ENCODE measurements around the gene PCDHA6.

DNA sequence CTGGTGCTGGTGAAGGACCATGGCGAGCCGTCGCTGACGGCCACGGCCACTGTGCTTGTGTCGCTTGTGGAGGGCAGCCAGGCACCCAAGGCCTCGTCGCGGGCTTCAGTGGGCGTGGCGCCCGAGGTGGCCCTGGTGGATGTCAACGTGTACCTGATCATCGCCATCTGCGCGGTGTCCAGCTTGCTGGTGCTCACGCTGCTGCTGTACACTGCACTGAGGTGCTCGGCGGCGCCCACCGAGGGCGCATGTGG, 30.2 kb downstream of the PCDHA6 start:
- TF ChIP-seq, protein P1, sequence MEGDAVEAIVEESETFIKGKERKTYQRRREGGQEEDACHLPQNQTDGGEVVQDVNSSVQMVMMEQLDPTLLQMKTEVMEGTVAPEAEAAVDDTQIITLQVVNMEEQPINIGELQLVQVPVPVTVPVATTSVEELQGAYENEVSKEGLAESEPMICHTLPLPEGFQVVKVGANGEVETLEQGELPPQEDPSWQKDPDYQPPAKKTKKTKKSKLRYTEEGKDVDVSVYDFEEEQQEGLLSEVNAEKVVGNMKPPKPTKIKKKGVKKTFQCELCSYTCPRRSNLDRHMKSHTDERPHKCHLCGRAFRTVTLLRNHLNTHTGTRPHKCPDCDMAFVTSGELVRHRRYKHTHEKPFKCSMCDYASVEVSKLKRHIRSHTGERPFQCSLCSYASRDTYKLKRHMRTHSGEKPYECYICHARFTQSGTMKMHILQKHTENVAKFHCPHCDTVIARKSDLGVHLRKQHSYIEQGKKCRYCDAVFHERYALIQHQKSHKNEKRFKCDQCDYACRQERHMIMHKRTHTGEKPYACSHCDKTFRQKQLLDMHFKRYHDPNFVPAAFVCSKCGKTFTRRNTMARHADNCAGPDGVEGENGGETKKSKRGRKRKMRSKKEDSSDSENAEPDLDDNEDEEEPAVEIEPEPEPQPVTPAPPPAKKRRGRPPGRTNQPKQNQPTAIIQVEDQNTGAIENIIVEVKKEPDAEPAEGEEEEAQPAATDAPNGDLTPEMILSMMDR (IDR thresholded peaks at IDR 0.05; ENCODE audit: poor library complexity): no peak
- TF ChIP-seq EZH2 (IDR thresholded peaks at IDR 0.05; ENCODE audit: borderline replicate concordance): no peak

Measured in hepatocyte (in vitro differentiated cells).